Measurements from ENCODE around the gene SPATA6.

- TF ChIP-seq CHD2 (IDR thresholded peaks at IDR 0.05; ENCODE audit: low read length) (no peak), POLR2A (IDR thresholded peaks at IDR 0.05; ENCODE audit: control extremely low read depth in 1 of 2, low read depth in 2 of 2, low read length in 2 of 2) (no peak), EZH2 (IDR thresholded peaks at IDR 0.05; ENCODE audit: low read depth, low read length, severe bottlenecking) (no peak), CREB1 (IDR thresholded peaks at IDR 0.05) (no peak), KDM1A (IDR thresholded peaks at IDR 0.05; ENCODE audit: borderline replicate concordance, low read length) (no peak), CEBPB (IDR thresholded peaks at IDR 0.05; ENCODE audit: low read depth, low read length) (no peak)
Measured at GRCh38 chr1:48405400-48405799, 66.6 kb downstream of the SPATA6 start.

Measured in H1 (cell line).